HG03521 (cell line): ENCODE measurements around the gene EHBP1.

Experiments used
- ATAC-seq: cut with Tn5 transposase; IDR thresholded peaks from one replicate; pipeline ENCODE4 v1.9.1; 2021; ENCODE audit warnings: mild to moderate bottlenecking, moderate library complexity; ENCODE audit not compliant: unreplicated experiment

Gene EHBP1

DNA sequence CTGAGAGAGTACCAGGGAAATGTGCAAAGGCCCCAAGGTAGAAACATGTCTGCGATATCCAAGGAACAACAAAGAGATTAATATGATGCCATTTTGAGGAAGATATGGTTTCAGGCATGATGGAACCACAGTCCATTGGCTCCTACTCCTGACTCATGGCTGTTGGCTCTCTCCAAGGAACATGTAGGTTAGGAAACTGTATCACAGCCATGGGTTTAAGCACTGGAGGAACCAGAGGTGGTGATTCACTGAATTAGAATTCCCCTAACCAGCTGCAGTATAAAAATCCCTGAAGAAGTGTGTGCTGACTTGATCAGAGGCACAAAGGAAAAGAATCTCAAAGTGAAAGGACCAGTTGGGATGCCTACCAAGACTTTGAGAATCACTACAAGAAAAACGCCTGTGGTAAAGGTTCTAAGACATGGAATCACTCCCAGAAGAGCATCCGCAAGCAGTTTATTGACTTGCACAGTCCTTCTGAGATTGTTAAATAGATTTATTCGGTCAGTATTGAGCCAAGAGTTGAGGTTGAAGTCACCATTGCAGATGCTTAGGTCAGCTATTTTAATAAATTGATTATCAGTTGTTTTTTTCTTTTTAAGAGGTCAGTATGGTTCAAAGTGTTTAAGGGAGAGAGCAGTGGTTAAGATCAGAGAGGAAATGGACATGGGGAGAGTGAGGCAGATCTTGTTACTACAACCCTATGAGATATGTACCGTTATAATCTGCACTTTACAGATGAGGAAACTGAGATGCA lies 234.4 kb downstream of the EHBP1 start:
- ATAC-seq: no peak

DNA sequence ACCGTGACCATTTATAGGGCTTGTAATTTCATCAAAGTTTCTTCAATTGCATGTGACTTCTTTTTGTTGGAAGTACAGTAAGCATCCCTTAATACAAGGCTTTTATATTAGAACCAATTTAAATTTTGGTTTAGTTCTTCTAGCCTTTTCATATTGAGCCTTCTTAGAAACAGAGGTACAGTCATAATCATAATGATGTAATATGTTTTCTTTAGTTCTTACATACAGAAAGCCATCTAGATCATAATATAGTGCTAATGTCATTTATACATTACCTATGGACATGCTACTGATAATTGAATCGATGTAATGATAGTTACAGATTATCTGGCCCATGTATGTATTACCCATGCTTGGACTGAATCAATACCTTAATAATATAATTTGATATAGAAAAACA lies 235.2 kb downstream of the EHBP1 start:
- no peak for ATAC-seq

DNA sequence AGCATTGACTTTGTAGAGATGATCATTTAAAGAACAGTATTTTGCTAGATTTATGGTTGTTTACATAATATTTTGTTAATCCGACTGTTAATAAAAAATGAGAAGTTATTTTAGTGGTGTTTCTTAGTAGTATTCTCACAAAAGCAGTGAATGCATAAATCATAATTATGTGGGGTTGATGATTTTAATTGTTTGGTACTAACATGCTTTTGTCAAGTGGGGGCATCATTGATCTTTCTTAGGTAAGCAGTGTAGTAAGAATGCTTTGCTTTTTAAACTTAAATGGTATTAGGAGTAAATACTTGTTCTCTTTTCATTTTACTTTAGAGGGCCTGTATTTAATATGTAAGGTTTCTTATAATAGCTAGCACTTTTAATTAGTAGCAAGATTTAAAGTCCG lies 235.9 kb downstream of the EHBP1 start:
- no peak for ATAC-seq

DNA sequence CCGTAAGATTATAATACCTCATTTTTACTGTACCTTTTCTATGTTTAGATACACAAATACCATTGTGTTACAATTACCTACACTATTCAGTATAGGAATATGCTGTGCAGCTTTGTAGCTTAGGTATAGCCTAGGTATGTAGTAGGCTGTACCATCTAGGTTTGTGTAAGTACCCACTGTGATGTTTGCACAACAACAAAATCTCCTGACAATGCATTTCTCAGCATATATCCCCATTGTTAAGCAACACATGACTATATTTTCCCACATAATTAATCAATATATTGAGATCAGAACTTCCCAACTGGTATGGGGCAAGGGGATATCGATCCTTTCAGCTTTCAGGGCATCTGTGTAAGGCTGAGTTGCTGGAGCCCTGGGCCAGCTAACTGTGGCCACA lies 238.8 kb downstream of the EHBP1 start:
- ATAC-seq: no peak

DNA sequence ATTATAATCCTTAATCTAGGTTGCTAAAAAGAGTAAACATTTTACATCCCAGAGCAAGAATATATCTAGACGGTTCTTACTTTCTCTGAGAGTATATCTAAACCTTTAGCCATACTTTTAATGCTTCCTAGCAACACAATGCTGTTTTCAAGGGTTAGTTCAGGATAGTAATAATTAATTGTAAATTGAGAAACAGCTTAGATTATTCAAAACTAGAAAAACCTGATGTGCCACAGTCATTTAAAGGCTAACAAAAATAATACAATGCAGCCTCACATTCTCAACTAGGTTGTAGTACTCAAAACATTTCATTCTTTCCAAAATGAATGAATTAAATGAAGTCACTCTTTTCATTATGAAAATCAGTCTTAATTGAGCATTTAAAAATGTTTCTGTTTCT lies 241.9 kb downstream of the EHBP1 start:
- no peak for ATAC-seq

DNA sequence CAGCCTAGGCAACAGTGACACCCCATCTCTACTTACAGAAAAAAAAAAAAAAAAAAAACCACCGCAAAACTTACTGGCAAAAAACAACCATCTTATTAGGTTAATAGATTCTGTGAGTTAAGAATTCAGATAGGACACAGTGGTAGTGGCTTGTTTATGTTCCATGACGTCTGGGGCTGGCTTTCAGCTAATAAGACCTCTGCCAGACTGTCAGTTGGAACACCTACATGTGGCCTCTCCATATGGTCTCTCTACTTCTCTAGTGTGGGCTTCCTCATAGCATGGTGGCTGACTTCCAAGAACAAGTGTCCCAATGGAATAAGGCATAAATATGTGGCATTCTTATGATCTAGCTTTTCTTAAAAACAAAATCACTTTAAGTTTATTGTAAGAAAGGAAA lies 251.1 kb downstream of the EHBP1 start:
- ATAC-seq: no peak

DNA sequence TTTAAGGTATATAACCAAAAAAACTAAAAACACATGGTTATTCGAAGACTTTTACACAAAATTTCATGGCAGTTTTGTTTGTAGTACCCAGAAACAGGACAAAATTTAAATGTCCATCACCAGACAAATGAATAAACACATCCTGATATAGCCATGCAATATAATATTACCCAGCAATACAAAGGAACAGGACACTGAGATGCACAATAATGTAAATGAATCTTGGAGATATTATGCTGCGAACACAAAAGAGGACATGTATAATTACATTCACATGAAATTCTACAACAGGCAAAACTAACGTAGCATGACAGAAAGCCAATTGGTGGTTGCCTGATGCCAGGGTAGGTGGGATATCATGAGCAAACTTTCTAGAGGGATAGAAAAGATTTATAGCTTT lies 252.7 kb downstream of the EHBP1 start:
- no peak for ATAC-seq

DNA sequence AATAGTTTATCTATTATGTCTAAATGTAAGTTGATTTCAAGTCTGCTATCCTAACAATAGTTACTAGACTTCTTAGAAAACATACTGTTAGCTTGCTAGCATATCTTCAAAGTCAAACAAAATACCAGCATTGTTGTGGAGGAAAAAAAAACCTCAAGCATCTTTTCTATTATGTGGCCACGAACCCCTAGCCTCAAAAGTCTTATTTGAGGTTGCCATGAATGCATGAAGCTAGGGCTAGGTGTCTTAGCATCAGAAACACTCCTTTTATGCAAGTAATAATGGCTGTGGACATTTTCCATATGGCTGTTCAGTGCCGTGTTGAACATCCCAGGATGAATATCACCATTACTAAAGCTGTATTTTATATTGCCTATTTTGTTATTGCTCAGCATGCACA lies 258.5 kb downstream of the EHBP1 start:
- ATAC-seq: no peak

DNA sequence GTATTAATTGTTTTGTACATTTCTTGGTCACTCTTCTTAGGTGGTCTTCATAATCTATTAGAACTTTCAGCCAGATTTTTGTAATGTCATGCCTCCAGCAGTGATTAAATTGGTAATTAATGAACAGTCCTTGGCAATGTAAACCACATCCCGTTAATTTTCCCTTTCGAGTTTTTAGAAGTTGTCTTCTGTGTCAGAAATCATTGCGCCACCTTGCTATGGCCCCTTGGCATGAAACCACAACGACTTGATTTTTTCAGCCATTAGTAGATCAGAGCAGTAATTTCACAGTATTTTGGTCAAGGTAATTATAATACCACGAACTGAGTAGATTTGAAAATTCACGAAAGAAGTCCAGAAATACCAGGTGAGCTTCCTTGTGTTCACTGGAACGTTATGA lies 259.2 kb downstream of the EHBP1 start:
- ATAC-seq: no peak

DNA sequence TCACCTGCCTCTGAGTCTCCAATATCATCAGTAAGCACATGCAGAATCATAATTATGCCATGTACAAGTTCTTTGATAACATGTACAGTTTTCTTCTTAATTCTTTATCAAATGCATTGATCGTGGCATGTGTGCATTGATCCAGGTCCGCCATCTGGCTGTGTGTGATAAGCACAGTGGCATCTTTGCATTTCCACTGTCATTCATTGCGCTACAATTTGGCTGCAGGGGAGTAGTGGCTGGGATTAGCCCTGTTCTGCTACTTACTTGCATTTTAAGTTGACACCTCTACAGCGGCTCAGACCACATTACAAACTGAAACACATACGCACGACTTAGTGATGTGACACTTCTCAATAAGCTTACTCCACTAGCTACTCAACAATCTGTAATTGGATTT lies 261.5 kb downstream of the EHBP1 start:
- no peak for ATAC-seq

DNA sequence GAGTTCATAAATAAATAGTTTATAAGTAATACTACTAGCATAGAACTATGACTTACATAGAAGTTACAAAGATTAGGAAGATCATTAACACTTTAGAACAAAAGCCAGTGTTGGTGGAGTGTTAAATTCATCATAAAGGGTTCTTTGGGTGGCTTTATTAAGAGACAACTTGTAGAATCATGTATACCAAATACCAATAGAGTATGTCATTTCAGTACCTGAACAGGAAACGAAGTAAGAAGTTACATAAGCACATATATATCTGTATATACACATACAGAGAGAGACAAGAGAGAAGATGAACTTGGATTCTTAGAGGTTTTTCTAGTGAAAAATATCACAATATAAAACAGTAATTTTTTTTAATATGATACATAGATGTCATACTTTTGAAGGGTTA lies 262.7 kb downstream of the EHBP1 start:
- no peak for ATAC-seq

DNA sequence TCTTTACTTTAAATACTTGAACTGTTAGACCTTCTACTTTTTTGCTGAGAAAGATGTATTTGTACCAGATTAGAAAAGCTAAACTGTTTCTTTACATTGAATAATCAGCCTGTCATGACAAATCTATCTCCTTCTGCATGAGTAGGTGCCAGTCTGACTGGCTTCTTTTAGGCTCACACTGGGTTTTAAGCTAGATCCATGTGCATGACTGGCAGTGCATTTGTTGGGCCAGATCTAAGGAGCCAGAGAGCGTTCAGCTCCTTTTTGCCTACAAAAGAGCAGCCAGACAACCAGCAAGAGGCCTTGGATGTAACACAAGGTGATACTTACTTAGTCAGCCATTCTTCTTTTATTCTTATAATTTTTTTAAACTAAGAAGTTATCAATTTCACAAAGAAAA lies 263.2 kb downstream of the EHBP1 start:
- ATAC-seq: no peak

DNA sequence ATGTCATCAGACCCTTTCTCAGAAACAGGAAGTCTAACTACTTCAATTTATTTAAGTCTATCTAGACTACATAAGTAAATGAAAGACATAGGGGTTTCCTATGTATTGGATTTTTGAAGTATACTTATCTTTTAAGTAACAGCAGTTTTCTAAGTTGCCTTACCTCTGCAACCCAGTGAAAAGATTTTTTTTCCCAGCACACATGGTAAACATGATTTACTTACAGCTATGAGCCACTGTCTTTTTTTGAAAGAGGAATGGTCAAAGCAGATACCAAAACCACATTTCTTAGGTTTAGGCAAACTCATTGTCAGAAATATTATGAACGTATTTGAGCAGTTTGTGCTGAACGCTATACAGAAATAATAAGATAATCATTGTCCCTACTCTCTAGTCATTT lies 266.4 kb downstream of the EHBP1 start:
- ATAC-seq: no peak

DNA sequence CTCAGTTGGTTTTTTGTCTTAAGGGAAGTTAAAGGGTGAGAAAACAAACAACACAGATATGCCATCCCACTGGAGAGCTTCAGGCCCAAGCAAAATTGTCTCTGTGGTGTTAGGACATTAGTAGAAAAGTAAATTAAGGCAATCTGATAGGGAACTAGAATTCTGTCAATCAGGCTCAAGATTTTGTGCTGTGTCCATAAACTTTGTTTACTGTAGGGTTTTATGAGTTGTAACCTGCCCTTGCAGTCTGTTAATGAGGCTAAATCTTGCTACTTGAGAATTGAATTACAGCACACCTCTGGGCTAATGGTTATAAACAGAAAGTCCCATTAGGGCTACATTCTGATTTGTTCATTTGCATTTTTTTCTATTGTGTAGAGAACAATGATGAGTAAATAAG lies 267.1 kb downstream of the EHBP1 start:
- no peak for ATAC-seq

DNA sequence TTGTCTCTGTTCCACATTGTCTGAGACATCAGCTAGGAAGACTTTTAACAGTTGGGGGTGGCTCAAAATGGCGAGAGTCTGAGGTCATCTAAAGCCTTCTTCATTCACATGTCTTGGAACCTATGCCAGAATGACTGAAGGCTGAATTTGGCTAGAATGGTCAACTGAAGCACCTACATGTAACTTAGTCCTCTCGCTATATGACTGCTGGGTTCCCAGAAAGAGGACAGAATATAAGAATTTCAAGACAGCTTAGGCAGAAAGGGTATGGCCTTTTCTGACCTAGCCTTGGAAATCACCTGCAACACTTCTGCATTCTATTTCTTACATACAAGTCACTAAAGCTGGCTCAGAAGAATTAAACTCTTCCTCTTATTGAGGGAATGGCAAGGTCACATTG lies 269.5 kb downstream of the EHBP1 start:
- no peak for ATAC-seq

DNA sequence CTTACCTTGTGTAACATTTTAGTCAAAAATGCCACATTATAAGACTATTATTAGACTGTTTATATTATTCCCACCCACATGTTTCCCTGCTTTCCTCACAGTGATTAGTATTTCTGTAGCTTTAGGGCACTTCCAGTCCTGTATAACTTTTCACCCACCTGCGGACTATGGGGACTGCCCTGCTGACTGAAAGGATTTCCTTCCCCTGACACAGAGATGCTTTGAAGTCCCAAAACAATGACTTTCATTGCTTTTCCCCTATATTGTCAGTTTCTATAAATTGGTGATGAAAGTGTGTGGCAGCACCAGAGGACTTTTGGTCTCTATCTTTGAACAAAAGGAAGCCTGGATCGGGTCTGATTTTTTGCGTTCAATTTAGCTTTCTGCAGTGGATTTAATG lies 286.1 kb downstream of the EHBP1 start:
- ATAC-seq: no peak

DNA sequence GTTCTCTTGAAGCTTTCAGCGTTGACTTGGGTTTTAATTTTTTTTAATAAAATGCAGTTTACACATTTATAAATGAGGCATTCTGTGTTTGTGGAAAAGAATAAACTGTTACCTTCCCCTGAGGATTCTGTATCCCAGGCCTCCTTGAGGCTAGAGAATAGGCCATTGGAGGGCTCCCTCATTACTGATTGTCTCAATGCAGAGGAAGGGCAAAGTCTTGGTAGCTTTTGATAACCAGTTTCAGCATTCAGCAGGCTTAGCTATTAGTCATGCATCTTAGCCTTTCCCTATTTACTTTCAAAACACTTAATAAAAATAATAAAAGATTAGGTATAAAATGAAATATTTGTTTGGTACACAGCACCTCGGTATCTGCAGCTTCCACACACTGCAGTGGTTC lies 287.0 kb downstream of the EHBP1 start:
- ATAC-seq: no peak

DNA sequence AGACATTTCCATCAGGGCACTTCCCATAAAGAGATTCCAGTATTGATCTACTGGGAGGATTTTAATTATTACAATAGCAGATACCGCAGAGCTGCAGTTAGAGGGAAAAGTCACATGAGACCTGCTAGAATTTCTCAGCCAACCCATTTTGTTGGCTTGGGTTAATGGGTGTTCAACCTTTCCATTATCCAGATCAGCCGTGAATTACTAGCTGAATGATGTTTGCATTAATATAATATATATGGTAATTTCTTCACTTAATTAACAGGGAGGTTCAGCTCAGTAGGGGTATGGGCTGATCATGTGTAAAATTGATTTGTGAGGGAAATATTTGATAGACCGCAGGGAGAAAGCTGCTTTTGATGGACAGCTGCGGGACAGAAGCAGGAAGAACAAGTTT lies 288.7 kb downstream of the EHBP1 start:
- ATAC-seq: no peak

DNA sequence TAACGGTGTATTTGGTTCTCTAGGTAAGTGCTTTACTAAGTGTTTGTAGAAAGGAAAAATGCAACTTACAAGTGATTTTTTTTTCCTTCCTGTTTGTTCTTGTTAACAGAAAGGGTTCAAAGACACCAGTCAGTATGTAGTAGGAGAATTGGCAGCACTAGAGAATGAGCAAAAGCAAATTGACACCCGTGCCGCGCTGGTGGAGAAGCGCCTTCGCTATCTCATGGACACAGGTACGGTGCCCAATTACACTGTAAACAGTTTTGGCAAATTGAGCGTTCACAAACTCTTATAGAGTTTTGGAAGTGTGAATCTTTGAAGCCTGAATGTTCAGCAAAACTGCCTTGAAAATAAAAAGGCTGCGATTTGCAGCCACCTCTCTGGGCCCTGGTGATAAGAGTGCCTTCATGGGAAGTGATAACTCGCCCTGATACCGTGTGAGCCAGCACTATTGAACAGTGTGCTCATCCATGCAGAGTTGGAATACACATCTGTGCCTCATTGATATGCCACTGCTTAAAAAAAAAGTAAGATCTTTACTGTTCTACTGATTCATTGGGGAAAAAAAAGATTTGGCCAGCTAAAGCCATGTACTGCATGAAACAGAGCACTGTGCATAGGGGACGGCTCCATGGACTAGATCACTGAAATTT lies 291.1 kb downstream of the EHBP1 start:
- no peak for ATAC-seq

DNA sequence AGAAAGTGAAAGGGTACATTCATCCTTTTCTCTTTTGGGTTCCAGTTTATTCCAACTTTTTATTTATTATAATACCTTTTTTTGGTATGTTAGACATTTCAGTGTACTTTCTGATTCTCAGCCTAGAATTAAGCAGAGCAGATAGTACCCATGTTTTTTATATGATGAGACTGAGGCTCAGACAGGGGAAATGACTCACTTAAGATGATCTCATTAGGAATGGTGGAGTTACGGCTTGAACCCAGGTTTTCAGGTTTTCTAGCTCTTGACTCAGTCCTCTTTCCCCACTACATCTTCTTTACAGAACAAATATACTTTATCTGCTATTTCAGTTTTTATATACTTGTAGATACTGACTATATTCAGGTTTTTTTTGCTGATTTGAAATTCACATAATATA lies 293.4 kb downstream of the EHBP1 start:
- ATAC-seq: no peak

DNA sequence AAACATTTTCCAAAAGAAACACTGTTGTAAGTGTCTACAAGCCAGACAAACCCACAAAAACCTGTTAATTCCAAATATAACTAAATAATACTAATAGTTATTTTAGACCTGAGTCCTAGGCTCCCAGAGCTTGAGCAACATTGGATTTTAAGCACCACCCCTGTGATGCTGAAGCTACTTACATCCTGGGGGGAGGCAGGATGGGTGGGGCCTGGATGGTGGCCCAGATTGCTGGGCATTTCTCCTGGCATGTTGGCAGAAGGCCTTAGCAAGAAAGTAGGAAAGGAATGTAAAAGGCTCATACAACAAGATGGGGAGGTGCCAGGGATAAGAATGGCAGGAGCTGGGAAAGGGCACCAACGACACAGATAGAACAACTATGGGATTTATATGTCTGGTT lies 294.4 kb downstream of the EHBP1 start:
- no peak for ATAC-seq

DNA sequence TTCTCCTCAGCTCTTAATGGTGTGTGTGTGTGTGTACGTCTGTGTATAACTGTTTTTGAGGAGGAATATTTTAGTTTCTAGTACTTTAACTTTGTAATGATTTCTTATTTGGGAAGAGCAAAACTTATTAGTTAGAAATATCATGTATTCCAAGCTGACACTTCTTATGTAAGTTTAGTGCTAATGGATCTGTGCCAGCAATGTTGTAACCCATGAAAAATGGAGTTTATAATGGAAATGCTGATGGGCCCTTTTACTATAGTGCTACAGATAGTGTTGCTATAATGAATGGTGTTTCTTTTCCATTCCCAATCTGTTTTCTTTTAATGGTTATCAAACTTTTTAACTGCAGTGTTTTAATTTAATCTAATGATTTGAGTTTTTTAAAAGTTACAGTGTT lies 295.3 kb downstream of the EHBP1 start:
- no peak for ATAC-seq

DNA sequence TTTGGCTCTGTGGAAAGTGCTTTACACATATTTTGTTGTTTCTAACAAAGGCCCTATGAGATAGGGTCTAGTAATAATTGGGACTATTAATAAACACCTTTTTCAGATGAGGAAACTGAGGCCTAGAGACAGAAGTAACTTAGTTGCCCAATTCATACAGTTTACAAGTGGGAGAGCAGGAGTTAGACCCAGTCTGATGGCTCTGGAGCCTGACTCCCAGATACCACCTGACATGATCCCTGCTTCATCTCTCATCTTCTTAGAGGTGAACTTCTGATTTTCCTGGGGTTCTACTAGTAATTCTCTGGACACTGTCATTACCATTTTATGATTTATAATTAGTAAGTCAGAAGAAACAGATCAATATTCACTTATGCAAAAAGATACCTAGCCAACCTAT lies 296.1 kb downstream of the EHBP1 start:
- no peak for ATAC-seq
